M059J (cell line): ENCODE measurements around the gene PKIB. TPM values are rescaled to one million over a fixed set of nuclear protein-coding genes. Genes with fewer than 3 reads are reported as not detected.

Experiments
- DNase-seq: peaks from one replicate; pipeline ENCODE4 v3.0.0-alpha.2; 2012; ENCODE audit warnings: low read depth
- total RNA-seq: library from RNA; depleted of rRNA; stranded (reverse); fragments of >200 nt; shearing (Covaris generic); gene quantifications from 2 replicates; pipeline ENCODE4 v1.2.3, GENCODE V29; 2014

PKIB gene
- total RNA-seq, 1 experiment from 2014 or later, result 4.2 TPM

- no peak for DNase-seq
Observed at GRCh38 chr6:122666418-122666817, 56.2 kb downstream of the PKIB start.

GRCh38 chr6:122669418-122669817 lies 59.2 kb downstream of the PKIB start:
- DNase-seq, result no peak

GRCh38 chr6:122669868-122670267 lies 59.7 kb downstream of the PKIB start:
- DNase-seq, result no peak

GRCh38 chr6:122671251-122671650 lies 61.0 kb downstream of the PKIB start:
- DNase-seq, result no peak

- no peak for DNase-seq
Observed at GRCh38 chr6:122673343-122673961, 63.2 kb downstream of the PKIB start.

- DNase-seq, result no peak
Observed at GRCh38 chr6:122676146-122676545, 65.9 kb downstream of the PKIB start.

GRCh38 chr6:122676688-122677087 lies 66.5 kb downstream of the PKIB start:
- DNase-seq, result no peak

- DNase-seq, result no peak
Observed at GRCh38 chr6:122677406-122677805, 67.2 kb downstream of the PKIB start.

GRCh38 chr6:122678841-122679240 lies 68.6 kb downstream of the PKIB start:
- DNase-seq, result no peak

- DNase-seq, result no peak
Observed at GRCh38 chr6:122681705-122682104, 71.5 kb downstream of the PKIB start.

GRCh38 chr6:122683989-122684651 lies 73.9 kb downstream of the PKIB start:
- no peak for DNase-seq

- peak; percentile 74 for DNase-seq
Observed at GRCh38 chr6:122692175-122692598, 82.0 kb downstream of the PKIB start.

- no peak for DNase-seq
Observed at GRCh38 chr6:122692807-122693580, 82.8 kb downstream of the PKIB start.

- DNase-seq, result no peak
Observed at GRCh38 chr6:122694075-122694474, 83.9 kb downstream of the PKIB start.

- no peak for DNase-seq
Observed at GRCh38 chr6:122694602-122695001, 84.4 kb downstream of the PKIB start.

GRCh38 chr6:122695188-122695587 lies 85.0 kb downstream of the PKIB start:
- no peak for DNase-seq

GRCh38 chr6:122696079-122696478 lies 85.9 kb downstream of the PKIB start:
- DNase-seq, result peak; percentile 78

- peak; percentile 69 for DNase-seq
Observed at GRCh38 chr6:122696853-122697252, 86.6 kb downstream of the PKIB start.

GRCh38 chr6:122697458-122697857 lies 87.3 kb downstream of the PKIB start:
- no peak for DNase-seq

- no peak for DNase-seq
Observed at GRCh38 chr6:122701666-122702065, 91.5 kb downstream of the PKIB start.

- no peak for DNase-seq
Observed at GRCh38 chr6:122702841-122703240, 92.6 kb downstream of the PKIB start.

- no peak for DNase-seq
Observed at GRCh38 chr6:122704066-122704465, 93.9 kb downstream of the PKIB start.
